ENCODE measurements around the gene LTC4S.
"Not testable (repeated sequence)": the region's sequence is repeated elsewhere in the genome, so short reads cannot be mapped to it uniquely, and the experiment has no call there.

The LTC4S gene

DNA sequence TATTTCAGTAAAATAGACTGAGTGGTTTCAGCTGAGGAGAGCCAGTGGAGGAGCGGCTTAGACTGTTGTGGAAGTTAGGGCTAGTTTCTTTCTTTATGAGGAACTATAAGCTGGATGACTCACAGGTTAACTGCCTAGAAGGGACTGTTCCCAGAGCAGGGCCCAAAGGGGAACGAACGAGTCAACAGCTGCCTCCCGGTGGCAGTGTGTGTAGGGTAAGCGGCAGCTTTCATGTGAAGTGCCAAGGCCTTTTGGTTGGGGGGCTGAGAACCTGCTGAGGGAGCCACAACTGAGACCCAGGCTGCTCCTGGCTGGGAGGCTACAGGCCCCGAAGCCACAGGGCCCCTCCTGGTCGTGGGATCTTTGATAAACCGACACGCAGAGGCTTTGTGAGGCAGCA is 33.9 kb downstream of the LTC4S start:
- no peak for DNase-seq

DNA sequence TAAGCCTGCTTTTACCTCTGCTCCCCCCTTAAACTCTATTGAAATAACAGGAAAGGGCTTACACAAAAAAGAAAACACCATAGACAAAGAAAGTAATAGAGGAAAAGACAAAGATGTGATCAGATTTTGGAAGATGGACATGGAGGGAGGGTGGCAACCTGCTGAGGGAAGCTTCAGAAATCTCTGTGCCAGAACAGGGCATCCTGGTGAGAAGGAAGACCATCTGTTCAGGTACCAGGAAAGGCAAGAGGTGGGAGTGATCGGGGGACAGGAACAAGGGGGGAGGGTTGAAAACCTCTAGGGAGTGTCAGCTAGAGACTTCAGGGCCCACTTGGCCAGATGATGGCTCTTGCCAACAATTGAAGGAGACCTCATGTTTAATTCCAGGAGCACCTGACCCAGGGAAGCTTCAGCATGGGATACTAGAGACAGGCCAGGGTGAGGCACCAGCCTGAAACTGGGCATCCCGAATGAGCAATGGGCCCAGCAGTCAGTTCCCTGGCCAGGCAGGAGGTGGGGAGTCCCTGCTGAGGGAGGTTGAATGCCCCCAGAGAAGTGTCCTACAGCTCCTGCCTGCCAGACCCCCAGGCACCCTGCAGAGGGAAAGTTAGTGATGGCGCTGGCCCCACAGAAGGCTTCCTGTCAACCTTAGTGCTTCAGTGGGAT is 35.1 kb downstream of the LTC4S start:
- no peak for DNase-seq

DNA sequence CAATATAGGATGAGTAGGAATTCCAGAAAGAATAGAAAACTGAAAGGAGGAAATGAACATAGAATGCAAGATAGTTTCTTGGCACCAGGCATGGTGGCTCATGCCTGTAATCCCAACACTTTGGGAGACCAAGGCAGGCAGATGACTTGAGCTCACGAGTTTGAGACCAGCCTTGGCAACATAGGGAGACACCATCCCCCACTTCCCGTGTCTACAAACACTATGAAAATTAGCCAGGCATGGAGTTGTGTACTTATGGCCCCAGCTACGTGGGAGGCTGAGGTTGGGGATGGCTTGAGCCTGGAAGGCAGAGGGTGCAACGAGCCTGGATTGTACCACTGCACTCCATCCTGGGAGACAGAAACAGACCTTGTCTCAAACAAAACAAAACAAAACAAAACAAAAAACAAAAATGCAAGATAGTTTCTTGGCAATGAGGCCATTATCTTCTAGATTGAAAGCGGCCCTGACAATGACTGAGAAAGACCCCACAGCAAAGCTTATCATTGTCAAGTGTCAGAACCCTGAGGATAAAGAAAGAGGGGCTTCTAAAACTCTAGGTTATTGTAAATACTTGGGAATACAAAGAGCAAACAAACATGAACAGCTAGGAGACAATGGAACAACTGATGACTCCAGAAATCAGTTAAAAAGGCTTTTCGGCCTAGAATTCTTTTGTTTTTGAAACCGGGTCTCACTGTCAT is 36.1 kb downstream of the LTC4S start:
- no peak for DNase-seq

DNA sequence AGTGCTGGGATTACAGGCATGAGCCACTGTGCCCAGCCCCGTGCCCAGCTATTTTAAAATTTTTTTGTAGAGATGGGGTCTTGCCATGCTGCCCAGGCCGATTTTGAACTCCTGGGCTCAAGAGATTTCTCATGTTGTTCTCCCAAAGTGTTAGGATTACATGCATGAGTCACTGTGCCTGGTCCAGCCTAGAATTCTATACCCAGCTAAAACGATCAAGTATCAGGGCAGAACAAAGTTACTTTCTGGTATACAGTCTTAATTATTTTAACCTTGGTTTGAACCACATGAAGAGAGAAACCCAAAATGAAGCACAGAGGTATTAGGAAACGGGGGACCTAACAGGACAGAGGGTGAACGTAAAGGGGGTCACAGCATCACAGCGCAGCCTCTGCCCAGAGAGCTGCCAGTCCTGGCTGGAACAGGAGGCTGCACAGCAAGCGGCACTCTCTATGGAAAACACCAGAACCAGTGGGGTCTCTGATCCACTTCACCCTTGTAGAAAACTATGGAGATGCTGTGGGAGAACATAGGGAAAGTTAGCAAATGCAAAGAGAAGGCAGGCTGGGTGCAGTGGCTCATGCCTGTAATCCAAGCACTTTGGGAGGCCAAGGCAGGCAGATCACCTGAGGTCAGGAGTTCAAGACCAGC is 37.2 kb downstream of the LTC4S start:
- no peak for DNase-seq

DNA sequence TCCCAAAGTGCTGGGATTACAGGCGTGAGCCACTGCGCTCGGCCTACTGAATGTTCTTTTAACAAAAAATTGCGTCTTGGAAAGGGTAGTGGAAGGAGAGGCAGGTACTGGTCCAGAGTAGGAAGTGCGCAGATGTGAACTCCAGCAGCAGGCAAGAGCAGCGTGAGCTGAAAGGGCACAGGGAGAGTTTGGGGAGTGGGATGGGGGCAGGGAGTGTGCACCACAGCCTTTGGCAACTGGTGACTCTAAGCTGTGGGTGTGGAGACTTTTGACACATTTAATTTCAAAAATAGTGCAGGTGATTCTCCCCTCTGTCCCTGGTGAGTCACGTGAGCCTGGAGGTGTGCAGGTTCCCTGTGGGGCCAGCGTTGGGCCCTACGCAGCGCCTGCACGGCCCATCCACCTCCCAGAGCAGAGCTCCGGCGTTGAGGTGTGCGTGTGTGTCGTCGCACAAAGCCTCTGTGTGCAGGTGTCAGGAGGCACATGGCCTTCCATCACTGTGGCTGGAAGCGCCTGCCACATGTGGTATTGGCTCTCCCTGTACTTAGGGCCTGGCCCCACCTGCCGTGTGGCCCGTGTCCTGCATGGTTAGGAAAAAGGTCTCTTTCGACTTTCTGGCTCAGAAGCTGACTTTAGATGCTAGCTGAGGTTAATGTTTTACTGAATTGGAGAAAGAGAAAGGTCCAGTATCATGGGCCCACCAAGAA is 38.4 kb downstream of the LTC4S start:
- no peak for DNase-seq

DNA sequence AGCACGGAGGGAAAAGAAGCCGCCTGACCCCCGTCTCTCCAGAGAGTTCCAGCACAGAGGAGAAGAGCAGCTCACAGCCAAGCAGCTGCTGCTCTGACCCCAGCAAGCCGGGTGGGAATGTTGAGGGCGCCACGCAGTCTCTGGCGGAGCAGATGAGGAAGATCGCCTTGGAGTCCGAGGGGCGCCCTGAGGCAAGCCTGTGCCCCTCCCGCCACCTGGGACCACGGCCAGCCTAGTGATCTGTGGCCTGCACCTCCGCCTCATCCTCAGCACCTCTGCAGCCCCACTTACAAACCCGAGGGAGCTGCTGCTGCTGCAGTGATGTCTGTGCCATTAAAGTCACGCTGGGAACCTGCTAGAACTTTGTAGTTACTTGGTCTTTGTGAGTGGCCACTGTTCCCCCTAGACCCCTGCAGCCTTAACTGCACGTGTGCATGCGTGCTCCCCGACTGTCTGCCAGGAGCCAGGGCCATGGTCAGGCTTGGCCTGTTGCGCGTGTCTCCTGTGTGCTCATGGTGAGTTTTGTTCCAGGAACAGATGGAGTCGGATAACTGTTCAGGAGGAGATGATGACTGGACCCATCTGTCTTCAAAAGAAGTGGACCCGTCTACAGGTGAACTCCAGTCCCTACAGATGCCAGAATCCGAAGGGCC is 39.4 kb downstream of the LTC4S start:
- DNase-seq: no peak

DNA sequence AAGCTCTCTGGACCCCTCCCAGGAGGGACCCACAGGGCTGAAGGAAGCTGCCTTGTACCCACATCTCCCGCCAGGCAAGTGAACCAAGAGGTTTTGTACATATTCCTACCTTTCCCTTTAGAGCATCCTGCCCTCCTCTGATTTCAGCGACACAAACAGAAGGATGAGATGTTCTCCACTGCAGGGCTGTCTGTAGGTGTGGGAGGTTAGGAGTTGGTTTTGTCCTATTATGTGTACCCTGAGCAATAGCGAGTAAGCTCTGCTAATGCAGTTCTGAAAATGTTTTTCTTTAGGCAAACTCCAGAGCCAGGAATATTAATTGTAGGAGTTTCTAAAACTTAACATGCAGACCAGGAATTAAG is 39.9 kb downstream of the LTC4S start:
- no peak for DNase-seq

DNA sequence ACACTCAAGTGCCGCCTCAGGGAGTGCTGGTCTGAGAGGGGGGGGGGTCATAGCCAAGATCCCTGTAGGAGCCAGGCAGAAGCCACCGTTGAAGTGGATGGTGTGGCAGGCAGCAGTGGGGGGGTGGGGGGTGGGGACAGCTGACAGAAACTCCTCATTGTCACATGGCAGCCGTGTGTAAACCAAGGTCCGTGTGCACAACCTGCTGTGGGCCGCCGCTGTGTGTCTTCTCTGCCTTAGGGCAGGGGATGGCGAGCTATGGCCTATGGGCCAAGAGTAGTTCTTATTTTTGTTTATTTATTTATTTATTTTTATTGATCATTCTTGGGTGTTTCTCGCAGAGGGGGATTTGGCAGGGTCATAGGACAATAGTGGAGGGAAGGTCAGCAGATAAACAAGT is 40.3 kb downstream of the LTC4S start:
- no peak for DNase-seq

DNA sequence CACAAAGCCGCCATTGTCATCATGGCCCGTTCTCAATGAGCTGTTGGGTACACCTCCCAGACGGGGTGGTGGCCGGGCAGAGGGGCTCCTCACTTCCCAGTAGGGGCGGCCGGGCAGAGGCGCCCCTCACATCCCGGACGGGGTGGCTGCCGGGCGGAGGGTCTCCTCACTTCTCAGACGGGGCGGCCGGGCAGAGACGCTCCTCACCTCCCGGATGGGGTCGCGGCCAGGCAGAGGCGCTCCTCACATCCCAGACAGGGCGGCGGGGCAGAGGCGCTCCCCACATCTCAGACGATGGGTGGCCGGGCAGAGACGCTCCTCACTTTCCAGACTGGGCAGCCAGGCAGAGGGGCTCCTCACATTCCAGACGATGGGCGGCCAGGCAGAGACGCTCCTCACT is 41.1 kb downstream of the LTC4S start:
- DNase-seq: not testable (repeated sequence)

DNA sequence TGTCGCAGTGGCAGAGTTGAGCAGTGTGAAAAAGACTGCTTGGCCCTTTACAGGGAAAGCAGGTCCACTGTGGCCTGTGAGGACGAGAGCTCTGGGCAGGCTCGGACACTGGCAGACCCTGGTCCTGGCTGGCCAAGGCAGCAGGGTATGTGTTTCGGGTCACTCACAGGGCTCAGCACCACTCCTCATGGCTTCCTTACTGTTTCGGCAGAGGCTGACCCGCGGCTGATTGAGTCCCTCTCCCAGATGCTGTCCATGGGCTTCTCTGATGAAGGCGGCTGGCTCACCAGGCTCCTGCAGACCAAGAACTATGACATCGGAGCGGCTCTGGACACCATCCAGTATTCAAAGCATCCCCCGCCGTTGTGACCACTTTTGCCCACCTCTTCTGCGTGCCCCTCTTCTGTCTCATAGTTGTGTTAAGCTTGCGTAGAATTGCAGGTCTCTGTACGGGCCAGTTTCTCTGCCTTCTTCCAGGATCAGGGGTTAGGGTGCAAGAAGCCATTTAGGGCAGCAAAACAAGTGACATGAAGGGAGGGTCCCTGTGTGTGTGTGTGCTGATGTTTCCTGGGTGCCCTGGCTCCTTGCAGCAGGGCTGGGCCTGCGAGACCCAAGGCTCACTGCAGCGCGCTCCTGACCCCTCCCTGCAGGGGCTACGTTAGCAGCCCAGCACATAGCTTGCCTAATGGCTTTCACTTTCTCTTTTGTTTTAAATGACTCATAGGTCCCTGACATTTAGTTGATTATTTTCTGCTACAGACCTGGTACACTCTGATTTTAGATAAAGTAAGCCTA is 42.6 kb downstream of the LTC4S start:
- DNase-seq: no peak

DNA sequence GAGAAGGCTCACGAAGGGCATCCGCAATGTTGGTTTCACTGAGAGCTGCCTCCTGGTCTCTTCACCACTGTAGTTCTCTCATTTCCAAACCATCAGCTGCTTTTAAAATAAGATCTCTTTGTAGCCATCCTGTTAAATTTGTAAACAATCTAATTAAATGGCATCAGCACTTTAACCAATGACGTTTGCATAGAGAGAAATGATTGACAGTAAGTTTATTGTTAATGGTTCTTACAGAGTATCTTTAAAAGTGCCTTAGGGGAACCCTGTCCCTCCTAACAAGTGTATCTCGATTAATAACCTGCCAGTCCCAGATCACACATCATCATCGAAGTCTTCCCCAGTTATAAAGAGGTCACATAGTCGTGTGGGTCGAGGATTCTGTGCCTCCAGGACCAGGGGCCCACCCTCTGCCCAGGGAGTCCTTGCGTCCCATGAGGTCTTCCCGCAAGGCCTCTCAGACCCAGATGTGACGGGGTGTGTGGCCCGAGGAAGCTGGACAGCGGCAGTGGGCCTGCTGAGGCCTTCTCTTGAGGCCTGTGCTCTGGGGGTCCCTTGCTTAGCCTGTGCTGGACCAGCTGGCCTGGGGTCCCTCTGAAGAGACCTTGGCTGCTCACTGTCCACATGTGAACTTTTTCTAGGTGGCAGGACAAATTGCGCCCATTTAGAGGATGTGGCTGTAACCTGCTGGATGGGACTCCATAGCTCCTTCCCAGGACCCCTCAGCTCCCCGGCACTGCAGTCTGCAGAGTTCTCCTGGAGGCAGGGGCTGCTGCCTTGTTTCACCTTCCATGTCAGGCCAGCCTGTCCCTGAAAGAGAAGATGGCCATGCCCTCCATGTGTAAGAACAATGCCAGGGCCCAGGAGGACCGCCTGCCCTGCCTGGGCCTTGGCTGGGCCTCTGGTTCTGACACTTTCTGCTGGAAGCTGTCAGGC is 43.6 kb downstream of the LTC4S start:
- DNase-seq: no peak

DNA sequence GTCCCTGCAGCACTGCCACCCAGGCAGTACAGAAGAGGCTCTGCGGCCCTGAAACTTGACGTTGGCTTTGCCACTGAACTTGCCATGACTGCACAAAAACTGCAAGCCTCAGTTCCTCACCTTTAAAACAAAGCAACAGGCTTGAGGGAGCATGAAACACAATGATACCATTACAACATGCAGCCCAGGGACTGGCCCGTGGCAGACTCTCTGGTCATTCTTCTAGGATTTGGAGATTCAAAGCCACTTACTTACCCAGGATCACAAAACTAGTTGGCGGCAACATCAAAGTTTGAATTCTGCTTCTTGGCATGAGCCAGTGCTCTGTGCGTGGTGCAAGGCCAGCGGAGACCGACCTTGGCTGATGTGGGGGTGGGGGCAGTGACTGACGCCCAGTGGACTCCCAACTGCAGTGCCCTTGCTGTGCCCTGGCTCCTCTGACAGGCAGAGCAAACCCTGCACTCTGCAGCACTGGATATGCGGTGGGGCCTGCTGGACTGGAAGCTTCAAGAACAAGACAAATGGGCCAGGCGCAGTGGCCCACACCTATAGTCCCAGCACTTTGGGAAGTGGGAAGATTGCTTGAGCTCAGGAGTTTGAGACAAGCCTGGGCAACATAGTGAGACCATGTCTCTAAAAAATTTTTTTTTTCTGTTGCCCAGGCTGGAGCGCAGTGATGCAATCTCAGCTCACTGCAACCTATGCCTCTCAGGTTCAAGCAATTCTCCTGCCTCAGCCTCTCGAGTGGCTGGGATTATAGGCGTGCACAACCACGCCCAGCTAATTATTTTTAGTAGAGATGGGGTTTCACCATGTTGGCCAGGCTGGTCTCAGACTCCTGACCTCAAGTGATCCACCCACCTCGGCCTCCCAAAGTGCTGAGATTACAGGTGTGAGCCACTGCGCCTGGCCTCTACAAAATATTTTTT is 45.8 kb downstream of the LTC4S start:
- no peak for DNase-seq

DNA sequence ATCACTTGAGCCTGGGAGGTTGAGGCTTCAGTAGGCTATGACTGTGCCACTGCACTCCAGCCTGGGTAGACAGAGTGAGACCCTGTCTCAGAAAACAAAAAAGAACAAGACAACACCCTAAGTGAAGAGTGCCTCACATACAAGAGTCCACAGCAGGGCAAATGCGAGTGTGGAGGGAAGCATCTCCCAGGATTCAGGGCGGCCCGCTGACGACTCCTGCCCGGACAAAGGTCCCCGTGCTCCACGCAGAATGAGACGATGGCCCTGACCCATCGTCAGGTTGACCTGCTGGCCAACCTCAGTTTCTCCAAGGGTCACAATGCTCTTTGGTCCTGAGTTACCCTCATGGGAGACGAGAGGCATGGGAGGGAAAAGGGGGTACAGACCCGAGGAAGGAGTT is 46.5 kb downstream of the LTC4S start:
- no peak for DNase-seq

DNA sequence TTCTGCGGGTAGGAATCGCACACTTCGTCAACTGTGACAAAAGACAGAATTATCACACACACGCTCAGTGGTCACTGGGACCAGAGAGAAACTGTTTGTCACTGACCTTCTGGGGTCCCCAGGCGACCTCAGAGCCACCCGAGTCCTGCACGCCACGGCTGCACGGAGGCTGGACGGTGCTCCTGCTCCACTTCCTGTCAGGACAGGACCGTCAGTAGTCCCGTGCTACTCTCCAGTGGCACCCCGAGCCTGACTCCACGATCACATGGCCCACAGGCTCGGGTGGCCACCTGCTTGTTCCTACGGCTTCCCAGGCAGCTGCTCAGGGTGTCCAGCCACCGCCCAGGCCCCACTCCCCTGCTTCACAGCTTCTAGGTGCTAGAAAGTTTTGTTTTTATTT is 47.0 kb downstream of the LTC4S start:
- no peak for DNase-seq

DNA sequence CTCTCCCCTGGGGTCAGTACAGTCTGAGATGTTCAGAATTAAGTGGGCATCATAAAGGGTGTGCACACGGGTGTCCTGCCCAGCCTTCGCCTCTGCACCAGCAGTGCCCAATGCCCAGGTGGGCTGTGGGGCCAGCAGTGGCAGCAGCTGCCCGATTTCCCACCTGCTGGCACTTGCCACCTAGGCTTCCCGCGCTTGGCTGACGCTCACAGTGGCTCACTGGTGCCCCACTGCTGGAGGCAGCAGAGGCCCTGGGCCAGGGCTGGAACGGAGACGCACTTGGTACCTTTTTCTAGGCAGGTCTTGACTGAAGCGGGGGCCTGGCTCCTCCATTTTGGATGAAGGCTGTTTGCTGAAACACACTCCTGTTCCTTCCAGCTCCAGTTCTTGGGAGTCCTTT is 47.8 kb downstream of the LTC4S start:
- DNase-seq: no peak
